HK-2 (cell line): ENCODE data around the gene OR52W1.
"Not testable (repeated sequence)": the region's sequence is repeated elsewhere in the genome, so short reads cannot be mapped to it uniquely, and the experiment has no call there.

Experiments
- DNase-seq: peaks from one replicate; pipeline ENCODE4 v3.0.0-alpha.2; 2018; ENCODE audit not compliant: unreplicated experiment

OR52W1 gene

DNA sequence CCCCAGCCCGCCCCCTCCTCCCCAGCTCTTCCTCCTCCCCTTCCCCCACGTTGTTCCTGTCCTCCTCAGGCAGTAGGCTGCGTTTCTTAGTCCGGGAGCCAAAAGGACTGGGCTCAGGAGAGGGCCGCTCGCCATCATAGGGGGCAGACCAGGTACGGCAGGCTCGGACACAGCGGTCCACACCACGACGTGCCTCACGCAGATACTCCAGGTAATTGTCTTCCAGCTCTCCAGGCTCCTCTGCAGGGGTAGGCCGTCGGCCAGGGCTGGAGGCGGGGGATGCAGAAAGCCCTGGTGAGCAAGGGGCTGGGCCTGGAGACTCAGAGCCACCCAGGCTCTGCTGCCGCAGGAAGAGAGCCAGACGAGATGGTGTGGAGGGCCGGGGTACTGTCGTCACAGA, 18.7 kb downstream of the OR52W1 start:
- DNase-seq: no peak

DNA sequence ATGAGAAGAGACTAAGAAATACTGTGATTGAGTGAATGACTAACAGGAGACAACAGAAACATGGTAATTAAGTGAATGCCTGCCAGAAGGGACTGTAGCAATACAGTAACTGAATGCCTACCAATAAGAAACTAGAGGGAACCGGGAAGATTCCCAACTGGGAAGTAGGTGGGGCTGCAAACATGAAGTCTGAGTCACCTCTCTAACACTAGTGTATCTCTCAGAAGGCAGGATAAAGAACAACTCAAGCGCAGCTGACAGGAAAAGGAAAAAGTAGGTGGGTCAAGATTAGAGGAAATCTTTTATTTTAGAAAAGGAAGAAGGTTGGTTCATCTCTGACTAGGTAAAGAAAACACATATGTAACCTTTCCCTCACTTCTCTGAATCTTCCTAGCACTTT, 20.3 kb downstream of the OR52W1 start:
- peak; percentile 25 for DNase-seq

DNA sequence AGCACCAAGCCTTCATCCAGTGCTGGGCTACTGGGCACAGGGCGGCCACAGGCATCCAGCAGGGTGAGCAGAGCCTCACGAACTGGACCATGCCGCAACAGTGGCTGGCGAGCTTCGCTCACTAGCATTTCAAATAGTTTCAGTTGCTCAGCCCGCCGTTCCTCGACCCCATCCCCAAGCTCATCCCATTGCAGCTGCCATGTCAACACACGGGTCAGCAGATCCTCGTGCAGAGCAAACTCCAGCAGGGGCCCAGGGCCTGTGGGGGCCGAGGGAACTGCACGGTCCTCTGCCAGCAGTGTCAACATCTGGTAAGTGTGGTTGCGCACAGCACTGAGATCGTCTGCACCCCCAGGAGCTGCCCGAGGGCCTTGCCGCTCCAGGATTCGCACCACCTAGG, 24.8 kb downstream of the OR52W1 start:
- DNase-seq: no peak

DNA sequence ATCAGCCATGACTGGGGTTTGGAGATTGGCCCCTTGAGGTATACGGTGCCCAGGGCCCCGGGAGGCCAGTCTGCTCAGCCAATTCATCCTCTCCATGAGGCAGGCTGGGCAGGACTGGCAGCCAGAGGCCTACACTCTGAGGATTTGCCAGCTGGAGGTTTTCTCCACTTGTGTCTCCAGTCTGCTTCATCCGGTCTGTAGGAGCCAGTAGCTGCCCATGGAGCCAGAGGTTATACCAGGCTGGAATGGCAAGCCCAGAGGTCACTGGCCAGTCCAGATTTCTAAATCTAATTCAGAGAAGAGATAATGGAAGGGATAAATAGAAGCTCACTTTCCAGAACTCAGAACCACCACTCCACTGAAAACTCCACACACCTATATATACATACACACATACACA, 25.4 kb downstream of the OR52W1 start:
- DNase-seq: no peak

DNA sequence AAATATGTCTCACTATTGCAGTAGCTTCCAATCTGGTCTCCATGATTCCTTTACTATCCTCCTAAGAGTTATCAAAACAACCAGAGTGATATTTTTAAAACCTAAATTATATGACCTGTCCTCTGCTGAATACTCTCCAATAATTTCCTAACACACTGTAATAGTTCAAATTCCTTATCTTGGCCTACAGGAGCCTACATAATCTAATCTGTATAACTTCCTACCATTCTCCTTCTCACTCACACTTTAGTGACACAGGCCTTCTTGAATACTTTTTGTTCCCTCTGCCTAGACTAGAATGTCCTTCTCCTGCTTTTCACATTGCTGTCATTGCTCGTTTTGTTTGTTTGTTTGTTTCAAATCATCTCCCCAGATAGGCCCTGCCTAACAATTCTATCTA, 26.0 kb downstream of the OR52W1 start:
- DNase-seq: no peak

DNA sequence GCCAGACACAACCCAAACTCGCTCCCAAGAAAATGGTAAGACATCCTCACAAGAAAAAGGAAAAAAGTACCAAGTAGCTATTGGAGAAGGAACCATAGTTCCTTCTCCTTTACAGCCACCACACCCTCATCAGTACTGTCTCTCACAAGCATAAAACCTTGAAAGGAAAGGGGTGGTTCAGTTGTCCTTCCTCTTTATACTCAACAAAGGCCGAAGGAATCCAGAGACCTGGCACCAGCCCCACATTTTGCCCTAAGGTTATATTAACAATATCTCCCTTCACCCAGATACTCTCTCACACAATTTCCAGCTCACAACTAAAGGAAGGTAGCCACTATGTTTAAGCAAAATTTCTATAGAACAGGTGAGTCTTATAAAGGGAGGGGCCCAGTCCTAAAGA, 26.9 kb downstream of the OR52W1 start:
- no peak for DNase-seq

DNA sequence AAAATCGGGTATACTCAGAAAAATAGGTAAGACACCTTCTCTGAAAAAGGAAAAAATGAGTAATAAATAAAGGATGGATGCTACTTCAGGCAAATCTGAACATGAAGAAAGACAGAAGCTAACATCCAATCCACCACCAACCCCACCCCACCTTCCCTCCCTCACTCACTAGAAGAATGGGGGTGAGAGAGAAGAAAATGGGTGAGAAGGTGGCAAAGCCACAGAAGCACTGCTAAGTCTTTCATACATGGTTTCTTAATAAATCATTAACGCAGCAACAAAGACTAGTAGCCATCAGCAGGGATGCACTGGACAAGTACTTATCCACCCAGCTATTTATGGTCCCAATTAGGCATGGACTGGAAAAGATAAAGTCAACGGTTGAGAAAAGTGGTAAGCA, 29.5 kb downstream of the OR52W1 start:
- DNase-seq: no peak

DNA sequence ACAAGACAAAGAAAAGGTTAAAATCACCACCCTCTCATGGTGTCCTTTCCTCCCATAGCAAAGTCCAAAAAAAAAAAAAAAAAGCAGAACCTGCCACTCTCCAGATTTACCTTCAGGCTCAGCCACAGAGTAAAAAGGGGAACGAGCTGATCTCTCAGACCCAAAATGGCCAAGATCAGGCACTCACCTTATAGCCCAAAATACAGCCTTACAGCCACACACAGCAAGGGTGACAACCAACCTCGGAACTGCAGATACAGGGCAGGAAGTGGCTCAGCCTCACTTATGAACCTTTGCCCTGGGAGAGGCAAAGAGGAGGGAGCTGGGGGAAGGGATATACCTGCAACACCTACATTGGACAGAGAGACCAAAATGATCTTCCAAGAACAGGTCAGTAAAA, 30.9 kb downstream of the OR52W1 start:
- no peak for DNase-seq

DNA sequence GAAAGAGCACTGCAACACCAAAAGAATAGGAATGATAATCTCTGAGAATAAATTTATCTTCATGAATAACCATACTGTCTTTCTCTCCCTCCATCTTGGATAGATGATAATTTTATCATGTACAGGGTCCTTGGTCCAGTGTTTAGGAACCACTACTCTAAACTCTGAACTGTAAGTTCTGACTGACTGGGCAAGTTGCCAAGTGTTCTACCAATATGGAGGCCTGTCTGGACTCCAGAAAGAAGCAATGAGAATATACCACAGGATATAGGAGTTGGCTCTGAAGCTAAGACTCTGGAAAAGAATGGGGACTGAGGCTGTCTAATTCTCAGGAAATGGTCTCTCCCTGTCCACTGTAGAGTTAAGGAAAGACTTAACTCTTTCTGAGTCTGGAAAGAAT, 33.9 kb downstream of the OR52W1 start:
- no peak for DNase-seq

DNA sequence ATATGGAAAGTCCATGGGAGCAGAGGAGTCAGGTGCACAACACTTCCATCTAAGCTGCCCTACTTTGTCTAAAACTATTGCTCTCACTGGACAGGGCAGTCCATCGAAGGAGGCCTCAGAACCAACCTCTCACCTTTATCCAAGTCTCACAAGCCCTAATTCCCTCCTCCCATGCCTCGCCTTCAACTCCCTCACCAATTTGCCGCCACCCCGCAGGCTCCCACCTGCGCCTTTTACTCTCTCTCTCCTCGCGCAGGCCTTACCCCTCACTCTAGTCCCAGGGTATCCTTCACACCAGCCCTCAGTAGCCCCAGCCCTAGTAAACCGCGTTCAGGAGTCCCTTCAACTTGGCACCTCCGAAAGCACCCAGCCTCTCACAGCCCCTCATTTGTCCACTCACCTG, 35.0 kb downstream of the OR52W1 start:
- no peak for DNase-seq

DNA sequence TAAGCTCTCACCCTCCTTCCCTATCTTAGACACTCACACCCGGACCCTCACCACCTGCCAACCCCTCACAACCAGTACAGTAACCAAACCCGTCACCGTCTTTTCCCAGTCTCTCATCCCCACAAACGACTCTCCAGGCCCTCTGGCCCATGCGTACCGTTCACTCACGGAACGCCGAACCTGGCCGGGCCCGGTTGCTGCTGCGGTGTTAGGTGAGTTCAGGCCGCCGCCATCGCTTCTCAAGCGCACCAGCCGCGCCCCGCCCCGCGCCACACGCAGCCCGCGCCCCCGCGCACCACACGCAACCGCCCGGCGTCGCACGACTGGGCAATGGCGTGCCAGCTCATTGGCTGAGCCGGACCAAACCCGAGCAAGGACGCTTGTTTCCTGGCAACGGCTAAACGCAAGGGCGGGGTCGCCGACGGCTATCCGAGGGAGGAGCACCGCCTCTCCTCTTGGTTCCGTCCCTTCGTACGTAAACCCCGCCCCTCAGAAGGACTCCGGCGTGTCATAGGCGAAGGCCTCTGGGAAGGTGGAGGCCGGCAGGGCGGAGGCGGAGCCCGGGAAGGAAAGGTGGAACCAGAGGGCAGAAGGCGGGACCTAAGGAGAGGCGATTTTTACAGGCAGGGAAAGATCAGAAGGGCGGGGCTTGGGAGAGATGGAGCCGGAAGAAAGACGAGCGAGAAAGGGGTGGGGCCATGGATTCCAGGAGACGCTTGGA, 35.5 kb downstream of the OR52W1 start, which contains the start of gene FHIP1B:
Gene FHIP1B, minus strand, starts transcription at position 250 of the 721 bp plus-strand sequence. CDS start 10,120 bp downstream, outside the sequence.
- peak; percentile 97 for DNase-seq

DNA sequence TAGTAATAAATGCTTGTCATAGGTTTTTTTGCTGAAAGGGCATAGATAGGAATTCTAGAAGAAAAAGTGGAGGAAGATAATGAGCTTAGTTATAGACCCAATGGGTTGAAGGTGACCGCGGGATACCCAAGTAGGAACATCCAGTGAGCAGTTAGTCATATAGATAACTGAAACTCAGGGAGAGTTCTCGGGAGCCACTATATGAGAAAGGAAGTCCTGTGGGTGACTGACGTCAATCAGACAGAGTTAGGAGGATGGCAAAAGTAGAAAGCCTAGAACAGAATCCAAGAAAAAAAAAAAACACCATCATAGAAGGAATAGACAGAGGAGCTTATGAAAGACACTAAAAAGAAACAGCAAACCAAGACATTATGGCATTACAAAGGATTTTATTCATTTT, 38.2 kb downstream of the OR52W1 start:
- DNase-seq: no peak

DNA sequence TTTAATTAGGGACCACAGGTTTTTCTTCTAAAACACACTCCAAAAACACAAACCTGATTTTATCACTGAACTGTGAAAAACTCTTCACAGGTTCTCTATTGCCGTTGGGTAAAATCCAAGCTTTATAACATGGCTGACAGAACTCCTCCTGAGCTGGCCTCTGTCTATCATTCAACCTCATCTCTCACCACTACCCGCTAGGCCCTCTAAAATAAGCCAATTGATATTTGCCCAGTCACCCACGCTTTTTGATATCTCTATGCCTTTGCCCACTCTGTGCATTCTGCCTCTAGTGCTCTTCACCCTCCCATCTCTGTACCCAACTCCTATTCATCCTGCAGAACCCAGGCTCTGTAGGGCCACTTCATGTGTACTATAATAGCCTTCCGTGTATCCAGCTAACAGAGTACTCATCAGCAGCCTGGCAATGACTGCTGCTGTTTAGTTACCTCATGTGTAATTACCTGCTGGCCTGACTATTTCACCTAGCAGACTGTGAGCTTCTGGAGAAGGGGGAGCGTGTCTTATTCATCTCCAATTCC, 38.8 kb downstream of the OR52W1 start:
- no peak for DNase-seq

DNA sequence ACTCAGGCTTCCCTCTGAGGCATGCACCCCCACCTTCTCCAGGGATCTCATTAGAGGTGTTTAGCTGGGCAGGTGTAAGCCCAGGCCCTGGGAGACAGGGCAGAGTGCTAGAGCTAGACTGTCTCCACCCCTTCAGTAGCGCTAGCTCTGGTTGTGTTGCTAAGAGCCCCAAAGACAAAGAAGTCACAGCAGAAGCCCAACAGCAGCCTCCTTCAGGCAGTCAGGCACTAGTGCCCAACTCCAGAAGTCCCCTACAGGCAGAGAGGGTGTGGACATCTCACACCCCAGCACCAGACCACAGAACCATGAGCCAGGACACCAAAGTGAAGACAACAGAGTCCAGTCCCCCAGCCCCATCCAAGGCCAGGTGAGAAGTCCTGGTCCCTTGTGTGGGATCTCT, 39.9 kb downstream of the OR52W1 start, which contains the start of gene CNGA4:
Gene CNGA4, plus strand, starts transcription at position 188 of the 400 bp plus-strand sequence. Its CDS starts 118 bp downstream, at position 306.
- no peak for DNase-seq

DNA sequence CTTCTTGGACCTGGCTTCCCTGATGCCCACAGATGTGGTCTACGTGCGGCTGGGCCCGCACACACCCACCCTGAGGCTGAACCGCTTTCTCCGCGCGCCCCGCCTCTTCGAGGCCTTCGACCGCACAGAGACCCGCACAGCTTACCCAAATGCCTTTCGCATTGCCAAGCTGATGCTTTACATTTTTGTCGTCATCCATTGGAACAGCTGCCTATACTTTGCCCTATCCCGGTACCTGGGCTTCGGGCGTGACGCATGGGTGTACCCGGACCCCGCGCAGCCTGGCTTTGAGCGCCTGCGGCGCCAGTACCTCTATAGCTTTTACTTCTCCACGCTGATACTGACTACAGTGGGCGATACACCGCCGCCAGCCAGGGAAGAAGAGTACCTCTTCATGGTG, 41.1 kb downstream of the OR52W1 start:
- no peak for DNase-seq

DNA sequence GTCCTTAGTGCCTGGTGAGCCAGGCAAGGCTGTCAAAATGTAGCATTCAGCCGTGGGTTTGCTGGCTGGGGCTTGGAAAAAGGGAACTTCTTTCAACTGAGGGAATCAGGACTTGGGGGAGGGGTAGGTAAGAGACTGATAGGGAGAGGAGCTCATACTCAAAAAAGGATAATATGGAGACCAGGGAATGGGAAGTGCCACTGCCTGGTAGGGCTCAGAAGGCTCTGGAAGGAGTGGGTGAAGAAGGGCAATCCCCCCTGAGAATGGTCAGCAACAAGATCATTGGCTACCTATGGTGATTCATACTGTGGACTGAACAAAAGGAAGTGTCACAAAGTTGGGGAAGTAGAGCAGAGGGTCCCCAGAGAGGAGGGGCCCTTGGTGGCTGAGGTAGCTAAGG, 41.8 kb downstream of the OR52W1 start:
- no peak for DNase-seq

DNA sequence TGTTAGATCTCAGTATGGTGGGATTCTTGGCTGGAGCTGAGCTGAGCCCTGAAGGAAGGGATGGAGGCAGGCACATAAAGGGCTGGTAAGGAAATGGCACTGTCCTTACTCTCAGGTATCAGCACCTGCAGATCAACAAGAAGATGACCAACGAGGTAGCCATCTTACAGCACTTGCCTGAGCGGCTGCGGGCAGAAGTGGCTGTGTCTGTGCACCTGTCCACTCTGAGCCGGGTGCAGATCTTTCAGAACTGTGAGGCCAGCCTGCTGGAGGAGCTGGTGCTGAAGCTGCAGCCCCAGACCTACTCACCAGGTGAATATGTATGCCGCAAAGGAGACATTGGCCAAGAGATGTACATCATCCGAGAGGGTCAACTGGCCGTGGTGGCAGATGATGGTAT, 42.3 kb downstream of the OR52W1 start:
- no peak for DNase-seq

DNA sequence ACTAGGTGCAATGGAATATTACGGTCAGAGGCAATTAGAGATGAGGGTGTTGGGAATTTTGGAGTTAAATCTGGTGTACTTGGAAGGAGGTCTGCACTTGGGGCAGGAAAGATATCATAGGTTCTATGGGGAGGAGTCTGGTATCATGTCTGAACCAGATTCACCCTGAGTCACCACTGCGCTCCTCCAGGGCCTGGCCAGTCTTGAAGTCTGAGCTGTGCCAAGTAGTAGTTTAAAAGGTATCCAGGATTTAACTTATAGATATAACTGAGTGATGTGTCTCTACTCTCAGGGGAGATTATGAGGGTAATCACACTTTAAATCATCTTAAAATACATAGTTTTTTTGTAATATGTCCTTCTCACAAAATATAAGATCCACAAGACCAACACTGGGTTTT, 46.5 kb downstream of the OR52W1 start:
- DNase-seq: no peak

DNA sequence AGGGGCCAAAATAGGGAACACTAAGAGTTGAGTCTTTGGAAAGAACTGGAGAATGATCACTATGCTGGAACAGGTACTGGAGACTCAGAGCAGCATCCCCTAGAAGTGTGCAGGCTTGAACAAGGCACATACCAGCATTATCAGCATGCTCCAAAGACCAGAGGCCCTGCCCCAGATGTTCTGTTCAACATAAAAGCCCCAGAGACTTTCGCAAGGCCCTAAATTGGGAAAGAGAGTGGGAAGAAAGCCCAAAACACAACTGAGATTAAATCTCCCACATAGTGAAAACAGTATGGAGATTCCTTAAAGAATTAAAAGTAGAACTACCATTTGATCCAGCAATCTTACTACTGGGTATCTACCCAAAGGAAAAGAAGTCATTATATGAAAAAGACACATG, 49.2 kb downstream of the OR52W1 start:
- no peak for DNase-seq

DNA sequence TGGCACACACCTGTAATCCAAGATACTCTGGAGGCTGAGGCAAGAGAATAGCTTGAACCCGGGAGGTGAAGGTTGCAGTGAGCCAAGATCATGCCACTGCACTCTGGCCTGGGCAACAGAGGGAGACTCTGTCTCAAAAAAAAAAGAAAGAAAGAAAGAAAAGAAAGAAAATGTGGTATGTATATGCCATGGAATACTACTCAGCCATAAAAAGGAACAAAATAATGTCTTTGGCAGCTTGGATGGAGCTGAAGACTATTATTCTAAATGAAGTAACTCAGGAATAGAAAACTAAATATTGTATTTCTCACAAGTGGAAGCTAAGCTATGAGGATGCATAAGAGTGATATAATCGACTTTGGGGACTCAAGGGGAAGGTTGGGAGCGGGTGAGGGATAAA, 49.9 kb downstream of the OR52W1 start:
- not testable (repeated sequence) for DNase-seq
